ENCODE data around the gene WNT6. TPM values are rescaled to one million over a fixed set of nuclear protein-coding genes. Genes with fewer than 3 reads are reported as not detected.

The WNT6 gene
- total RNA-seq, 1 experiment from 2014 or later = 1.4 TPM

DNA sequence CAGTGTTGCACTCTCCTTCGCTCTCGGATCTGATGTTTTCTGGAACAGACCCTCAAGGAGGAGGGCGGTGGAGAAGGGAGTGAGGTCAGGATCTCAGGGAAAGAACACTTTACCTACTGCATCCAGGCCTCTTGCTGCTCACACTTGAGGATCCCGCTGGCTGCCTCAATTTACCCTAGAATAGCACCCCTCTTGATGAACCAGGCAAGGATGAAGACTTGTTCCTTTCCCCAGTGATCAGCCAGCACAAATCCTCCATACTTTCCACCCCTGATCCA lies 35.2 kb downstream of the WNT6 start (continued):
- TF ChIP-seq, protein P1, sequence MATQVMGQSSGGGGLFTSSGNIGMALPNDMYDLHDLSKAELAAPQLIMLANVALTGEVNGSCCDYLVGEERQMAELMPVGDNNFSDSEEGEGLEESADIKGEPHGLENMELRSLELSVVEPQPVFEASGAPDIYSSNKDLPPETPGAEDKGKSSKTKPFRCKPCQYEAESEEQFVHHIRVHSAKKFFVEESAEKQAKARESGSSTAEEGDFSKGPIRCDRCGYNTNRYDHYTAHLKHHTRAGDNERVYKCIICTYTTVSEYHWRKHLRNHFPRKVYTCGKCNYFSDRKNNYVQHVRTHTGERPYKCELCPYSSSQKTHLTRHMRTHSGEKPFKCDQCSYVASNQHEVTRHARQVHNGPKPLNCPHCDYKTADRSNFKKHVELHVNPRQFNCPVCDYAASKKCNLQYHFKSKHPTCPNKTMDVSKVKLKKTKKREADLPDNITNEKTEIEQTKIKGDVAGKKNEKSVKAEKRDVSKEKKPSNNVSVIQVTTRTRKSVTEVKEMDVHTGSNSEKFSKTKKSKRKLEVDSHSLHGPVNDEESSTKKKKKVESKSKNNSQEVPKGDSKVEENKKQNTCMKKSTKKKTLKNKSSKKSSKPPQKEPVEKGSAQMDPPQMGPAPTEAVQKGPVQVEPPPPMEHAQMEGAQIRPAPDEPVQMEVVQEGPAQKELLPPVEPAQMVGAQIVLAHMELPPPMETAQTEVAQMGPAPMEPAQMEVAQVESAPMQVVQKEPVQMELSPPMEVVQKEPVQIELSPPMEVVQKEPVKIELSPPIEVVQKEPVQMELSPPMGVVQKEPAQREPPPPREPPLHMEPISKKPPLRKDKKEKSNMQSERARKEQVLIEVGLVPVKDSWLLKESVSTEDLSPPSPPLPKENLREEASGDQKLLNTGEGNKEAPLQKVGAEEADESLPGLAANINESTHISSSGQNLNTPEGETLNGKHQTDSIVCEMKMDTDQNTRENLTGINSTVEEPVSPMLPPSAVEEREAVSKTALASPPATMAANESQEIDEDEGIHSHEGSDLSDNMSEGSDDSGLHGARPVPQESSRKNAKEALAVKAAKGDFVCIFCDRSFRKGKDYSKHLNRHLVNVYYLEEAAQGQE (IDR thresholded peaks at IDR 0.05; ENCODE audit: low read depth) = no peak
- no peak for TF ChIP-seq YY1 (IDR thresholded peaks at IDR 0.05; ENCODE audit: extremely low read depth, insufficient replicate concordance, low read depth, low read length)
- no peak for TF ChIP-seq POLR2A (IDR thresholded peaks at IDR 0.05; ENCODE audit: borderline replicate concordance, extremely low read depth, insufficient read depth, insufficient read length)
- no peak for TF ChIP-seq ELF1 (IDR thresholded peaks at IDR 0.05; ENCODE audit: borderline replicate concordance, low read depth)
- TF ChIP-seq FOSL1 (IDR thresholded peaks at IDR 0.05; ENCODE audit: low read depth) = no peak
- no peak for TF ChIP-seq CEBPB (IDR thresholded peaks at IDR 0.05; ENCODE audit: low read depth)

DNA sequence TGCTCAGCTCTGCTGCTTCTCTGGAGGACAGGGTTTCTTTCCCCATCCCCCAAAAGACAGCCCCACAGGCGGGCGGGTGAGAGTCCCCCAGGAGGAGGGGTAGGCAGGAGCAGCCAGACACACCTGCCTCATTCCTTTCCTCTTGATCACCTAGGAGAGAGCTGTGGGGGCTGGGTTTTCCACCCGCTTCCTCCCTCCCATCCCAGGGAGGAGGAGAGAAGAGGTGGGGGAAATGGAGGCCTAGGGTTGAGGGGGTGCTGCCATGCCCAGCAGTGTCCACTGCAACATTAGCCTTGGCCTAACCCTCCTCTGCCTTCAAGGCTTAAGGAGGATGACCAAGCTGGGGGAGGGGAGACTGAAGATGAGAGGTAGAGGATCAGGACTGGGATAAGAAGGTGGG lies 35.7 kb downstream of the WNT6 start:
- peak; percentile 19 for TF ChIP-seq YY1 (IDR thresholded peaks at IDR 0.05; ENCODE audit: extremely low read depth, insufficient replicate concordance, low read depth, low read length)
- TF ChIP-seq TCF7L2 (IDR thresholded peaks at IDR 0.05; ENCODE audit: borderline replicate concordance, extremely low read depth, insufficient read depth, insufficient read length) = no peak
- DNase-seq (ENCODE audit: low read depth, low spot score) (no peak), ATAC-seq (peak; percentile 34)
- peak overlapping the region; percentile 12 to 76 for H3K4me3 ChIP-seq (replicated peaks in 1 of 2; ENCODE audit: low read depth in 1 of 2, low read length in 2 of 2)
- intact Hi-C loops (cut with micrococcal nuclease) = no loop called here
- CTCF ChIA-PET = interaction anchor here (0.8 to 10.3 kb wide), 3 partner anchors 16 to 134 kb away, joined by 3 to 278 read pairs (median 5); partner anchors contain the start of gene WNT10A
- H3K9me3 ChIP-seq (ENCODE audit: control insufficient read depth in 1 of 2, insufficient read depth in 1 of 2, low read depth in 1 of 2, low read length in 2 of 2) = no peaks in the 10 kb centered on the region
- no peaks in the 10 kb centered on the region for H3K9me2 ChIP-seq (ENCODE audit: insufficient read depth)
- H3K36me3 ChIP-seq (ENCODE audit: control insufficient read depth in 1 of 2, insufficient read depth in 2 of 2, low read length in 2 of 2) = no peaks in the 10 kb centered on the region
- peak overlapping the region; percentile 82 for H3K9ac ChIP-seq (ENCODE audit: low read length)
- no peaks in the 10 kb centered on the region for H3K27me3 ChIP-seq (ENCODE audit: insufficient read depth, low read length)
- H3K4me1 ChIP-seq (ENCODE audit: control insufficient read depth in 1 of 2, insufficient read depth in 2 of 2, low read length in 2 of 2) = peaks cover 58 to 78% of the 10 kb centered on the region in 2 experiments
- RAD21 ChIA-PET (ENCODE audit: low non-redundant PET in 1 of 2, low total read pairs in 2 of 2, uncharacterized antibody in 2 of 2, unreplicated experiment in 2 of 2) = no interaction called here
- BruUV-seq (replicated peaks) = no TSS peak
- peak overlapping the region; percentile 92 for H3K27ac ChIP-seq (ENCODE audit: low read depth, low read length)
- no peaks in the 10 kb centered on the region; the same call in 1 of the 2 replicates for H3K79me2 ChIP-seq (ENCODE audit: insufficient read depth, low read length)
- no peaks in the 10 kb centered on the region for H4K20me1 ChIP-seq (ENCODE audit: insufficient read depth)
- POLR2A ChIA-PET = interaction anchor here (1.1 to 1.2 kb wide), 2 partner anchors 17 to 19 kb away, joined by 3 to 7 read pairs; no protein-coding TSS in a partner anchor
- no peak overlapping the region for H2AFZ ChIP-seq (ENCODE audit: low read depth, low read length, poor library complexity, severe bottlenecking)
- peak overlapping the region; percentile 92 for H3K4me2 ChIP-seq (ENCODE audit: low read length)

Data from HCT116 (cell line).